Measurements from ENCODE around the gene ZFAND6.

- TF ChIP-seq CTCF (IDR thresholded peaks at IDR 0.05) (no peak), POLR2A (IDR thresholded peaks at IDR 0.05) (no peak)
Measured at GRCh38 chr15:80121546-80121945, 62.1 kb downstream of the ZFAND6 start.

Data from esophagus squamous epithelium (tissue), 4 donors.